Caki2 (cell line): Measurements from ENCODE around the gene SLC25A27. TPM values are rescaled to one million over a fixed set of nuclear protein-coding genes. Genes with fewer than 3 reads are reported as not detected.
"Not testable (repeated sequence)": the region's sequence is repeated elsewhere in the genome, so short reads cannot be mapped to it uniquely, and the experiment has no call there.

Source experiments
- DNase-seq: peaks from one replicate; pipeline ENCODE4 v3.0.0-alpha.2; 2015; ENCODE audit warnings: low read depth
- in situ Hi-C: cut with HindIII; loops from 2 replicates; pipeline ENCODE4 v1.10.0; 2016; ENCODE audit warnings: low sequenced_read_pairs, low pct_unique_long_range_greater_than_20kb, mixed read lengths
- total RNA-seq: library from RNA; depleted of rRNA; stranded (reverse); fragments of >200 nt; shearing (Covaris generic); gene quantifications from 2 replicates; pipeline ENCODE4 v1.2.3, GENCODE V29; 2014; ENCODE audit warnings: low replicate concordance

Gene SLC25A27
- total RNA-seq, 1 experiment from 2014 or later: 4.6 TPM

DNA sequence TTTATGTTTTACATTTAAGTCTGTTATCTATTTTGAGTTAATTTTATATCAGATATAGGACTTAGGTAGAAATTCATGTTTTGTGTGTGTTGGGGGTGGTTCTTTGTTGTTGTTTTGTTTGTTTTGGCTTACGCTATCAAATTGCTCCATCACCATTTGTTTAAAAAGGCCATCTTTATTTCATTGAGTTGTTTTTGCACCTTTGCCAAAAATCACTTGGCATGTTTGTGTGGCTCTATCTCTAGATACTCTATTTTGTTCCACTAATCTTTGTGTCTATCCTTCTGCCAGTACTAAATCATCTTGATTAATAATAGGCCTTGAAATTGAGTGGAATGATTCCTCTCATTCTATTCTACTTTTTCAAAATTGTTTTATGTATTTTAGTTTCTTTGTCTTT lies 7.5 kb upstream of the SLC25A27 start:
- DNase-seq: no peak
- in situ Hi-C loops: no loop called here

DNA sequence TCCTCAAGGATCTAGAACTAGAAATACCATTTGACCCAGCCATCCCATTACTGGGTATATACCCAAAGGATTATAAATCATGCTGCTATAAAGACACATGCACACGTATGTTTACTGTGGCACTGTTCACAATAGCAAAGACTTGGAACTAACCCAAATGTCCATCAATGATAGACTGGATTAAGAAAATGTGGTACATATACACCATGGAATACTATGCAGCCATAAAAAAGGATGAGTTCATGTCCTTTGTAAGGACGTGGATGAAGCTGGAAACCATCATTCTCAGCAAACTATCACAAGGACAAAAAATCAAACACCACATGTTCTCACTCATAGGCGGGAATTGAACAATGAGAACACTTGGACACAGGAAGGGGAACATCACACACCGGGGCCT lies 4.7 kb upstream of the SLC25A27 start:
- in situ Hi-C loops, DNase-seq: not testable (repeated sequence)

GRCh38 chr6:46648869-46649492 lies 3.8 kb upstream of the SLC25A27 start:
- in situ Hi-C loops: no loop called here
- no peak for DNase-seq

GRCh38 chr6:46651006-46651405 lies 1.8 kb upstream of the SLC25A27 start:
- in situ Hi-C loops: no loop called here
- no peak for DNase-seq

DNA sequence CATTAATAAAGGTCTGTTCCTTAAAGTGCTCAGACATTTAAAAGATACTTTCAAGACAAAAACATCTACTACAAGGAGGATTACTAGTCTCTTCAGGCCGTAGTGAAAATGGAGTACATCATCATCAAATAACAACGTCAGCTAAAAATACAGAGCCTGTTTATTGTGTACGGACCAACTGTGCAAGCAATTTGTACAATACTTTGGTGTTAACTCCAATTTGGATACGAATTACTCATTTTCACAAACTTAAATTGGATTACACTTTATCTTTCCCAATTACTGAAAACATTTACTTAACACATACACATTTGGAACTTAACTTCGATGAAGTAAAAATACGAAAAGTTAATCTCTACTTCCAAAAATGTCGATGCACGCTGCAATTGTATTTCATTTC lies 959 bp upstream of the SLC25A27 start:
- in situ Hi-C loops: no loop called here
- DNase-seq: peak; percentile 19

- in situ Hi-C loops: no loop called here
- DNase-seq: no peak
These were observed 558 bp upstream of the SLC25A27 start for GRCh38 chr6:46652232-46652602.

GRCh38 chr6:46653439-46654195 lies 842 bp downstream of the SLC25A27 start:
- in situ Hi-C loops: no loop called here
- no peak for DNase-seq

- in situ Hi-C loops: no loop called here
- DNase-seq: no peak
These were observed 3.0 kb downstream of the SLC25A27 start for GRCh38 chr6:46655803-46656202.

DNA sequence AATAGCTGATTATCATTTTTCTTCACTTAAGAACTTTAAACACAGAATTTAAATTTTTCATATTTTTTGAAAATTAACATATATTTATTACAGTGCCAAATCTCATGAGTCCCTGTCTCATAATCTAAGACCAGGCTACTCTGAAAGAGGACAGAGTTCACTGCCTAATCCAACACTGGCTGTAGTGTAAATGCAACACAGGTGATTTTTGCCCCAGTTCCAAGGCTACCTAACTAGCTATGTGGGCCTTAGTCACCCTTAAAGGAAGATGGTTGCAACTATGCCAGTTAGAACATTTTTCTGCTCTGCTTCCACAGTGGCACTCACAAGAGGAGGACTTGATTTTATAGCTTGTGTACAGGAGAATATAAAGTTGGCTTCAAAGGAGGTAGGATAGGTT lies 4.9 kb downstream of the SLC25A27 start:
- DNase-seq: no peak
- in situ Hi-C loops: no loop called here

GRCh38 chr6:46661483-46661882 lies 8.7 kb downstream of the SLC25A27 start:
- in situ Hi-C loops: no loop called here
- DNase-seq: no peak

- DNase-seq: no peak
- in situ Hi-C loops: no loop called here
These were observed 14.6 kb downstream of the SLC25A27 start for GRCh38 chr6:46667377-46667776.

GRCh38 chr6:46674410-46674809 lies 21.6 kb downstream of the SLC25A27 start:
- in situ Hi-C loops: no loop called here
- no peak for DNase-seq

DNA sequence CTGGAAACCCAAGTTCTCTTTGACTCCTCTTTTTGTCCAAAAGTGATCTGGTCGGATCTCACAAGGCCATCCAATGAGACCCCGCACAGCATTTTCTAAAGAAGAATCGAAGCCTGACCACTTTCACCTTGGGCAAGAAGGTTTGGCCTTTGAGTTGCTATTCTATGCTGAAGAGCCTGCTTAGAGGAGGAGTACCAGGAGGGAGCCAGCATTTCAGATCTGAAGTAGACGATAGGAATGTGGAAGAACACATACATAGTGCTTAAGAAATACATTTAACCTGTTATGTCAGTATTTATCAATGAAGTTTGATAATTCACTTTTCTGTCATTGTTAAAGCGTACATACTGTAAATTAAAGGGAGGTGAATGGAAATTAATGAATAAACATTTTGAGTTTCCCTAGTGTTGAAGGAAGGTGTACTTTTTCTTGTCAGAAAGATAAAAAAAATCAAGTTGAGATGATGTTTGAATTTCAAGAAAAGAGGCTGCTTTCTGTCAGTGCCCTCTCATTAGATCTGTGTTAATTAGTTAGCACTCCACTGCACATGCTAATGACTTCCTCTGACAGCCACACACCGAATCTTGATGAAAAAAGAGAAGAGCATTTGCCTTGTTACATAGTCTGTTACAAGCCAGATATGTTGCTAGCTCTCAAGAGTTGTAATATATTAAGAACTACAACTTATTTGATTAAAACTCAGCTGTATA lies 24.0 kb downstream of the SLC25A27 start:
- in situ Hi-C loops: no loop called here
- DNase-seq: no peak

DNA sequence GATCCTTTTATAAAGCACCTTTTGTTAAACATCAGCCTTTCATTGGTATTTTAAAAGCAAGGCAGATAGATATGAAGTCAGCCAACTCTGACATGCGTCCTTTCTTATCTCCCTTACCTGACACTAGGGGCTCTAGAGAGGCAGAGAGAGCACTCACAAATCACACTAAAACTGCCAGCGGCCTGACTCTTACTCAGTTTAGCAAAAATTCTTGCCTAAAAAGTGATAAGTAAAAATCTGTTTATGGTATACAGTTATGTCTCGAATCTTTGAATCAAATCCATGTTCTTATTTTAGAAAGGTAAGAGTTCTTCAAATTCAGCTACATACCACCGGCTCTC lies 24.5 kb downstream of the SLC25A27 start:
- in situ Hi-C loops: no loop called here
- DNase-seq: no peak

DNA sequence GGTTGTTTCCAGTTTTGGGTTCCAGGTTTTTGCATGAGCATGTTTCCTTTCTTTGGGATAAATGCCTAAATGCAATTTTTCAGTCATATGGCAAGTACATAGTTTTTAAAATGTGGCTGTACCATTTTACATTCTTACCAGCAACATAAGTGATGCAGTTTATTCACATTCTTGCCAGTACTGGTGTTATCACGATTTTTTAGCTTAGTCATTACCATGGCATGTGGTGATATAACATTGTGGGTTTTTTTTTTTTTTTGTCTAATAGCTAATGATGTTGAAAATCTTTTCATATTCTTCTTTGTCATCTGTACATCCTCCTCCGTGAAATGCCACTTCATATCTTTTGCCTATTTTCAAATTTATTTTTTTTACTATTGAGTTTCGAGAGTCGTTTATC lies 32.0 kb downstream of the SLC25A27 start:
- in situ Hi-C loops: no loop called here
- peak; percentile 14 for DNase-seq

DNA sequence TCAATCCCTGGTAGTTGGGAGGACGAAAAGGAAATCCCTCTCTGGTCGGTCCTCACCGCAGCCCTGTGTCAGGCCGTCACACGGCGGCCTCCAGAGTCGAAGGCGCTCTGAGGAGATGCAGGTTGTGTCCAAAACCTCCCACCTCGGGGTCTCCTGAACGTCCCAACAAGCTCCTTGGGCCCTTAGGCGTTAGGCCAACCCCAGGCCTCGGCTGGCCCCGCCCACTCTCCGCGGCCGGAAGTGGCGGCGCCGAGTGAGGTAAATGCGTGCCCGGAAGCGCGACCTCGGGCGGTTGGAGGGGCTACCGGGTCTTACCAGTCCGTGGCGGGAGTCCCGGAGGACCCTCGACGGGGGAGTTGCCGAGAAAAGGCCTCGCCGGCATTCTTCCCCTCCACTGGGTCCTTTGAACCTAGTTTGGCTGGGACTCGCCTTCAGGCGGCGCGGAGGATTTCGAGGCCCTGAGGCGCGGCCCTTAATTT lies 34.9 kb downstream of the SLC25A27 start, which contains the start of gene TDRD6:
TDRD6 (plus strand) TSS at position 267 of the 479 bp plus-strand sequence. CDS start 244 bp downstream, outside the sequence.
- in situ Hi-C loops: no loop called here
- DNase-seq: no peak

DNA sequence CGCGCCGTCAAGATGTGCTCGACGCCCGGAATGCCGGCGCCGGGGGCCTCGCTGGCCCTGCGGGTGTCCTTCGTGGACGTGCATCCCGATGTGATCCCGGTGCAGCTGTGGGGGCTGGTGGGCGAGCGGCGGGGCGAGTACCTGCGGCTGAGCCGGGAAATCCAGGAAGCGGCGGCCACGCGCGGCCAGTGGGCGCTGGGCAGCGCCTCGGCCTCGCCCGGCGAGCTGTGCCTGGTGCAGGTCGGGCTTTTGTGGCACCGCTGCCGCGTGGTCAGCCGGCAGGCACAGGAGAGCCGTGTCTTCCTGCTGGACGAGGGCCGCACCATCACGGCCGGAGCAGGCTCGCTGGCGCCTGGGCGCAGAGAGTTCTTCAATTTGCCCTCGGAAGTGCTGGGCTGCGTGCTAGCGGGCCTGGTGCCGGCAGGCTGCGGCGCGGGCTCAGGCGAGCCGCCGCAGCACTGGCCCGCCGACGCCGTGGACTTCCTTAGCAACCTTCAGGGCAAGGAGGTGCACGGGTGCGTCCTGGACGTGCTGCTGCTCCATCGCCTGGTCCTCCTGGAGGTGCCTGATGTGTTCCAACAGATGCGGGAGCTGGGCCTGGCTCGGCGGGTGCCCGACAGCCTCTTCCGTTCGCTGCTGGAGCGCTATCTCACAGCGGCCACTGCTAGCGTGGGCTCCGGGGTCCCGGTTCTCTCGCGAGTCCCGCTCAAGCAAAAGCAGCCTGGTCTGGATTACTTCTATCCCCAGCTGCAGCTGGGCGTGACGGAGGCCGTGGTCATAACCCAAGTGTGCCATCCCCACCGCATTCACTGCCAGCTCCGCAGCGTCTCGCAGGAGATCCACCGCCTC lies 35.6 kb downstream of the SLC25A27 start:
- in situ Hi-C loops: no loop called here
- no peak for DNase-seq

DNA sequence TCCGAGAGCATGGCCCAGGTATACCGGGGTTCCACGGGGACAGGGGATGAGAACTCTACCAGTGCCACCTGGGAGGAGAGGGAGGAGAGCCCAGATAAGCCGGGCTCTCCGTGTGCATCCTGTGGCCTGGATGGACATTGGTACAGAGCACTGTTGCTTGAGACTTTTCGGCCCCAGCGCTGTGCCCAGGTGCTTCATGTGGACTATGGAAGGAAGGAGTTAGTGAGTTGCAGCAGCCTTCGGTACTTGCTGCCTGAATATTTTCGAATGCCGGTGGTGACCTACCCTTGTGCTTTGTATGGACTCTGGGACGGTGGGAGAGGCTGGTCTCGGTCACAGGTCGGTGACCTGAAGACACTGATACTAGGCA lies 36.2 kb downstream of the SLC25A27 start:
- in situ Hi-C loops: no loop called here
- no peak for DNase-seq

- no peak for DNase-seq
- in situ Hi-C loops: no loop called here
These were observed 36.9 kb downstream of the SLC25A27 start for GRCh38 chr6:46689657-46690056.
